Suprapubic skin (tissue), 4 donors: ENCODE measurements around the gene TSPY8. TPM values are rescaled to one million over a fixed set of nuclear protein-coding genes. Genes with fewer than 3 reads are reported as not detected.
A peak's percentile ranks its signal among the peaks of the same experiment; 100 is the strongest.
"Not testable (repeated sequence)": the region's sequence is repeated elsewhere in the genome, so short reads cannot be mapped to it uniquely, and the experiment has no call there.

ENCODE experiments used
- DNase-seq, 2 donors: peaks; one replicate each; pipeline ENCODE4 v3.0.0-alpha.2; 2019; ENCODE audit warnings: low spot score in 2 of 2
- H3K27ac ChIP-seq: fragments of 200-600 bp; sonication (generic); one replicate; pipeline ENCODE4 v1.5.1; 2019
- H3K27me3 ChIP-seq: fragments of 200-600 bp; sonication (generic); one replicate; pipeline ENCODE4 v1.5.1; 2019
- H3K36me3 ChIP-seq: fragments of 200-600 bp; sonication (generic); one replicate; pipeline ENCODE4 v1.5.1; 2019
- H3K4me1 ChIP-seq: fragments of 200-600 bp; sonication (generic); one replicate; pipeline ENCODE4 v1.5.1; 2019
- H3K4me3 ChIP-seq: fragments of 200-600 bp; sonication (generic); one replicate; pipeline ENCODE4 v1.5.1; 2019; ENCODE audit warnings: mild to moderate bottlenecking
- H3K9me3 ChIP-seq: fragments of 200-600 bp; sonication (generic); one replicate; pipeline ENCODE4 v1.5.1; 2019
- CTCF ChIP-seq, 2 donors: fragments of 200-600 bp in 1 of 2; fragments of 450-650 bp in 1 of 2; sonication (generic) in 1 of 2; IDR thresholded peaks; one replicate each; pipeline ENCODE4 v1.5.1; 2016 to 2019; ENCODE audit warnings: antibody characterized with exemption in 2 of 2, mild to moderate bottlenecking in 1 of 2, moderate library complexity in 1 of 2
- EP300 ChIP-seq: sonication (generic); formaldehyde crosslinking; IDR thresholded peaks from one replicate; pipeline ENCODE4 v1.6.1; 2017; ENCODE audit warnings: antibody characterized with exemption
- POLR2A ChIP-seq, 2 donors: fragments of 450-650 bp; IDR thresholded peaks; one replicate each; pipeline ENCODE4 v1.6.1; 2017; ENCODE audit warnings: antibody characterized with exemption in 2 of 2, mild to moderate bottlenecking in 2 of 2, moderate library complexity in 2 of 2
- POLR2AphosphoS5 ChIP-seq, 3 donors: sonication (generic); formaldehyde crosslinking; IDR thresholded peaks; one replicate each; pipeline ENCODE4 v1.6.1; 2017; ENCODE audit warnings: antibody characterized with exemption in 3 of 3
- WGBS: methylation state at CpG from one replicate; pipeline ENCODE4 v1.1.5; 2018; 5-methylcytosine and 5-hydroxymethylcytosine counted together
- total RNA-seq, 4 donors: library from RNA; depleted of rRNA; stranded (reverse); fragments of >200 nt; gene quantifications; one replicate each; pipeline ENCODE4 v1.1.0, GENCODE V29; 2016

TSPY8 gene
- total RNA-seq = not detected

GRCh38 chrY:9357497-9357896 lies at the start of gene TSPY8:
TSPY8 (plus strand) TSS chrY:9357797; CDS start chrY:9357843, 46 bp downstream.
- DNase-seq, H3K9me3 ChIP-seq, H3K4me3 ChIP-seq, H3K4me1 ChIP-seq, H3K27me3 ChIP-seq, H3K27ac ChIP-seq, H3K36me3 ChIP-seq: not testable (repeated sequence)
- no CpG with 5 or more reads among the region's 25 CpGs for WGBS

- no peak for TF ChIP-seq POLR2AphosphoS5 (IDR thresholded peaks at IDR 0.05)
- TF ChIP-seq CTCF (IDR thresholded peaks at IDR 0.05) = no peak
- no peak for TF ChIP-seq POLR2A (IDR thresholded peaks at IDR 0.05)
- no peak for TF ChIP-seq EP300
These were observed 36.6 kb upstream of the TSPY8 start for GRCh38 chrY:9320996-9321395.

GRCh38 chrY:9337164-9337563 lies 20.4 kb upstream of the TSPY8 start, which contains the start of gene TSPY4:
TSPY4 (plus strand) TSS chrY:9337464; CDS start chrY:9337510, 46 bp downstream.
- not testable (repeated sequence) for DNase-seq, H3K4me3 ChIP-seq, H3K4me1 ChIP-seq, H3K27me3 ChIP-seq, H3K36me3 ChIP-seq, H3K27ac ChIP-seq, H3K9me3 ChIP-seq
- no CpG with 5 or more reads among the region's 26 CpGs for WGBS

More at GRCh38 chrY:9320996-9321395, 36.6 kb upstream of the TSPY8 start:
- no peak for DNase-seq
- no peaks in the 10 kb centered on the region for H3K27me3 ChIP-seq
- no CpG with 5 or more reads among the region's 7 CpGs for WGBS
- H3K4me3 ChIP-seq = no peak overlapping the region
- no peaks in the 10 kb centered on the region for H3K36me3 ChIP-seq
- H3K4me1 ChIP-seq = no peaks in the 10 kb centered on the region
- H3K9me3 ChIP-seq = no peaks in the 10 kb centered on the region
- no peak overlapping the region for H3K27ac ChIP-seq

- H3K4me3 ChIP-seq, H3K4me1 ChIP-seq, H3K27ac ChIP-seq, H3K36me3 ChIP-seq, H3K9me3 ChIP-seq, H3K27me3 ChIP-seq: not testable (repeated sequence)
- WGBS = no CpG with 5 or more reads among the region's 26 CpGs
- peak in 1 of 2 donors; percentile 47 for DNase-seq
These were observed 38.9 kb downstream of the TSPY8 start for GRCh38 chrY:9396527-9396926.

GRCh38 chrY:9398121-9398520 lies 40.5 kb downstream of the TSPY8 start, which contains the start of gene TSPY3:
TSPY3 (plus strand) TSS chrY:9398421; CDS start chrY:9398467, 46 bp downstream.
- WGBS = no CpG with 5 or more reads among the region's 26 CpGs
- H3K27me3 ChIP-seq, H3K9me3 ChIP-seq, DNase-seq, H3K4me3 ChIP-seq, H3K36me3 ChIP-seq, H3K27ac ChIP-seq, H3K4me1 ChIP-seq: not testable (repeated sequence)

Other genes with a start within 250 kb of the TSPY8 start
- not detected for gene TSPY4, start 20.3 kb upstream of the TSPY8 start, total RNA-seq
- gene TSPY3, start 40.6 kb downstream of the TSPY8 start, total RNA-seq = not detected
- gene TSPY1, start 109.2 kb downstream of the TSPY8 start, total RNA-seq = not detected
- gene TSPY9, start 129.5 kb downstream of the TSPY8 start, total RNA-seq = not detected
- gene TSPY10, start 170.1 kb downstream of the TSPY8 start, total RNA-seq = not detected